ENCODE results near the gene IP6K3.

DNA sequence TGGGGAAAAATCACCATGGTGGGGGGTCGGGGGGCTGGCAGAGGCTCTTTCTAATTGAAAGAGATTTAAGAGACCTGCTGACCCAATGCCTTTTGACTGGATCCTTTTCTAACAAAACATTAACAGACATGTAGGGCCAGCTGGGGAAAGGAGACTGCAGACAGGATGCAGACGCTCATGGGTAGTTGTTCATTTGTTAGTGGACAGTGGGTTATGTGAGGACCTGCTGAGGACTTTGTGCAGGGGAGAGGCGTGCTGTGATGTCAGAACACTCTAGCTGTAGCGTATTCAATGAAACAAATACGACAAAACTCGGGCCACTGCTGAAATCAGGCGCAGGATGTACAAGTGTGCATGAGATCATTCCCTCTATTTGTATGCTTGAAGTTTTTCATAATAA is 1.2 kb downstream of the IP6K3 start:
- TF ChIP-seq, protein P1, sequence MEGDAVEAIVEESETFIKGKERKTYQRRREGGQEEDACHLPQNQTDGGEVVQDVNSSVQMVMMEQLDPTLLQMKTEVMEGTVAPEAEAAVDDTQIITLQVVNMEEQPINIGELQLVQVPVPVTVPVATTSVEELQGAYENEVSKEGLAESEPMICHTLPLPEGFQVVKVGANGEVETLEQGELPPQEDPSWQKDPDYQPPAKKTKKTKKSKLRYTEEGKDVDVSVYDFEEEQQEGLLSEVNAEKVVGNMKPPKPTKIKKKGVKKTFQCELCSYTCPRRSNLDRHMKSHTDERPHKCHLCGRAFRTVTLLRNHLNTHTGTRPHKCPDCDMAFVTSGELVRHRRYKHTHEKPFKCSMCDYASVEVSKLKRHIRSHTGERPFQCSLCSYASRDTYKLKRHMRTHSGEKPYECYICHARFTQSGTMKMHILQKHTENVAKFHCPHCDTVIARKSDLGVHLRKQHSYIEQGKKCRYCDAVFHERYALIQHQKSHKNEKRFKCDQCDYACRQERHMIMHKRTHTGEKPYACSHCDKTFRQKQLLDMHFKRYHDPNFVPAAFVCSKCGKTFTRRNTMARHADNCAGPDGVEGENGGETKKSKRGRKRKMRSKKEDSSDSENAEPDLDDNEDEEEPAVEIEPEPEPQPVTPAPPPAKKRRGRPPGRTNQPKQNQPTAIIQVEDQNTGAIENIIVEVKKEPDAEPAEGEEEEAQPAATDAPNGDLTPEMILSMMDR (IDR thresholded peaks at IDR 0.05; ENCODE audit: low read depth, low read length, poor library complexity, severe bottlenecking): no peak
- TF ChIP-seq EZH2phosphoT487 (IDR thresholded peaks at IDR 0.05; ENCODE audit: borderline replicate concordance, low read length): no peak

Data from DOHH2 (cell line).